ENCODE data around the gene CDK6. TPM values are rescaled to one million over a fixed set of nuclear protein-coding genes. Genes with fewer than 3 reads are reported as not detected.
A peak's percentile ranks its signal among the peaks of the same experiment; 100 is the strongest.
"Not testable (repeated sequence)": the region's sequence is repeated elsewhere in the genome, so short reads cannot be mapped to it uniquely, and the experiment has no call there.

CDK6 gene
- total and polyA plus RNA-seq, 9 of the 15 experiments (the other 6 are each of a cell fraction or from before 2014, with no cell fraction given) = 7.6 to 109 (median 44.4) TPM

GRCh38 chr7:92744180-92744579 lies 92.2 kb downstream of the CDK6 start:
- ATAC-seq; H3K9ac ChIP-seq (ENCODE audit: insufficient read depth in 1 of 2, low read depth in 2 of 2, low read length in 2 of 2); CTCF ChIA-PET (ENCODE audit: low intra/inter-chr PET ratio); DNase-seq (ENCODE audit: extremely low read depth in 1 of 4, low spot score in 3 of 4); FAIRE-seq; in situ Hi-C loops (cut with MboI); BruUV-seq (replicated peaks); H4K20me1 ChIP-seq (replicated peaks; ENCODE audit: control insufficient read depth, insufficient read depth, low read length); H3K9me1 ChIP-seq (ENCODE audit: control insufficient read depth, insufficient read depth, low read length); H3K36me3 ChIP-seq (ENCODE audit: control insufficient read depth, insufficient read depth, low read length); H2AFZ ChIP-seq (ENCODE audit: low read depth, low read length); intact Hi-C loops (cut with micrococcal nuclease); H3K27me3 ChIP-seq (ENCODE audit: control insufficient read depth in 2 of 2, insufficient read depth in 2 of 2, low read length in 2 of 2); H3K4me2 ChIP-seq (ENCODE audit: insufficient read depth, low read length); H3K27ac ChIP-seq (ENCODE audit: extremely low read depth, low read depth, low read length); H3K4me1 ChIP-seq (replicated peaks in 1 of 2; ENCODE audit: control insufficient read depth in 2 of 2, insufficient read depth in 2 of 2, low read length in 2 of 2); H3K4me3 ChIP-seq; H3K9me3 ChIP-seq (replicated peaks; ENCODE audit: control insufficient read depth, insufficient read depth, low read depth, low read length): not testable (repeated sequence)
- H3K79me2 ChIP-seq (ENCODE audit: control insufficient read depth, insufficient read depth, low read length) = peaks cover 46% of the 10 kb centered on the region
- 84% methylated on average over 4 of the region's 4 CpGs for WGBS (ENCODE audit: insufficient coverage, low coverage, missing lambda C conversion rate)
- POLR2A ChIA-PET = interaction anchor here (1.0 kb wide), 1 partner anchor 20 kb away, joined by 3 read pairs; no protein-coding TSS in a partner anchor

GRCh38 chr7:92742186-92742585 lies 94.2 kb downstream of the CDK6 start:
- FAIRE-seq (no peak), DNase-seq (ENCODE audit: extremely low read depth in 1 of 4, low spot score in 3 of 4) (peak in 1 of 4 experiments; percentile 16), ATAC-seq (peak; percentile 41; the same call in 2 of the 3 replicates)
- Histone ChIP-seq H3K4me3 (no peak overlapping the region), H3K4me2 (ENCODE audit: insufficient read depth, low read length) (no peak overlapping the region), H3K9me1 (ENCODE audit: control insufficient read depth, insufficient read depth, low read length) (no peaks in the 10 kb centered on the region), H3K9me3 (replicated peaks; ENCODE audit: control insufficient read depth, insufficient read depth, low read depth, low read length) (no peaks in the 10 kb centered on the region), H2AFZ (ENCODE audit: low read depth, low read length) (no peak overlapping the region), H3K9ac (ENCODE audit: insufficient read depth in 1 of 2, low read depth in 2 of 2, low read length in 2 of 2) (no peak overlapping the region), H3K4me1 (replicated peaks in 1 of 2; ENCODE audit: control insufficient read depth in 2 of 2, insufficient read depth in 2 of 2, low read length in 2 of 2) (no peaks in the 10 kb centered on the region), H3K27me3 (ENCODE audit: control insufficient read depth in 2 of 2, insufficient read depth in 2 of 2, low read length in 2 of 2) (no peaks in the 10 kb centered on the region), H4K20me1 (replicated peaks; ENCODE audit: control insufficient read depth, insufficient read depth, low read length) (no peaks in the 10 kb centered on the region), H3K36me3 (ENCODE audit: control insufficient read depth, insufficient read depth, low read length) (0 out of 3 replicates have a peak, but pooled peaks cover 3% of the 10 kb centered on the region), H3K79me2 (ENCODE audit: control insufficient read depth, insufficient read depth, low read length) (peaks cover 36% of the 10 kb centered on the region), H3K27ac (ENCODE audit: extremely low read depth, low read depth, low read length) (no peak overlapping the region)
- intact Hi-C loops (cut with micrococcal nuclease) (no loop called here), in situ Hi-C loops (cut with MboI) (no loop called here)
- ChIA-PET CTCF (ENCODE audit: low intra/inter-chr PET ratio) (no interaction called here), POLR2A (interaction anchor here (0.6 kb wide), 1 partner anchor 13 kb away, joined by 3 read pairs; no protein-coding TSS in a partner anchor)
- BruUV-seq (replicated peaks) = no TSS peak
- TF ChIP-seq HIVEP1 (CRISPR knock-in tag; IDR thresholded peaks at IDR 0.05) (no peak), NFIC (IDR thresholded peaks at IDR 0.05) (peak; percentile 43), HLTF (IDR thresholded peaks at IDR 0.05) (no peak), TBL1XR1 (IDR thresholded peaks at IDR 0.05; ENCODE audit: low read length in 2 of 2) (no peak), E2F5 (CRISPR knock-in tag; IDR thresholded peaks at IDR 0.05) (no peak), HDAC1 (IDR thresholded peaks at IDR 0.05) (peak in 1 of 2 experiments; percentile 79; a peak in 2 of 4 replicates), DPF2 (IDR thresholded peaks at IDR 0.05) (no peak), RBM22 (IDR thresholded peaks at IDR 0.05; ENCODE audit: low read depth, low read length, poor library complexity, severe bottlenecking) (no peak), CBX3 (IDR thresholded peaks at IDR 0.05; ENCODE audit: borderline replicate concordance in 1 of 2, low read length in 2 of 2) (no peak), ZNF431 (CRISPR knock-in tag; IDR thresholded peaks at IDR 0.05) (no peak), FOS (IDR thresholded peaks at IDR 0.05; ENCODE audit: extremely low read depth, insufficient read length) (no peak), TGIF2 (CRISPR knock-in tag; IDR thresholded peaks at IDR 0.05) (no peak), NFE2 (IDR thresholded peaks at IDR 0.05; ENCODE audit: low read depth) (no peak), ZNF79 (CRISPR knock-in tag; IDR thresholded peaks at IDR 0.05; ENCODE audit: low read depth) (no peak), STAT5A (IDR thresholded peaks at IDR 0.05; ENCODE audit: borderline replicate concordance, low read length) (0 out of 2 replicates have a peak, but pooled peaks have one; percentile 27), RBM39 (optimal IDR thresholded peaks at IDR 0.05; ENCODE audit: low read depth, low read length) (no peak)
- TF ChIP-seq, protein P1, sequence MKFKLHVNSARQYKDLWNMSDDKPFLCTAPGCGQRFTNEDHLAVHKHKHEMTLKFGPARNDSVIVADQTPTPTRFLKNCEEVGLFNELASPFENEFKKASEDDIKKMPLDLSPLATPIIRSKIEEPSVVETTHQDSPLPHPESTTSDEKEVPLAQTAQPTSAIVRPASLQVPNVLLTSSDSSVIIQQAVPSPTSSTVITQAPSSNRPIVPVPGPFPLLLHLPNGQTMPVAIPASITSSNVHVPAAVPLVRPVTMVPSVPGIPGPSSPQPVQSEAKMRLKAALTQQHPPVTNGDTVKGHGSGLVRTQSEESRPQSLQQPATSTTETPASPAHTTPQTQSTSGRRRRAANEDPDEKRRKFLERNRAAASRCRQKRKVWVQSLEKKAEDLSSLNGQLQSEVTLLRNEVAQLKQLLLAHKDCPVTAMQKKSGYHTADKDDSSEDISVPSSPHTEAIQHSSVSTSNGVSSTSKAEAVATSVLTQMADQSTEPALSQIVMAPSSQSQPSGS (CRISPR knock-in tag; IDR thresholded peaks at IDR 0.05) = no peak

Data from K562 (cell line).